ENCODE measurements around the gene ZNF337.

Gene ZNF337

DNA sequence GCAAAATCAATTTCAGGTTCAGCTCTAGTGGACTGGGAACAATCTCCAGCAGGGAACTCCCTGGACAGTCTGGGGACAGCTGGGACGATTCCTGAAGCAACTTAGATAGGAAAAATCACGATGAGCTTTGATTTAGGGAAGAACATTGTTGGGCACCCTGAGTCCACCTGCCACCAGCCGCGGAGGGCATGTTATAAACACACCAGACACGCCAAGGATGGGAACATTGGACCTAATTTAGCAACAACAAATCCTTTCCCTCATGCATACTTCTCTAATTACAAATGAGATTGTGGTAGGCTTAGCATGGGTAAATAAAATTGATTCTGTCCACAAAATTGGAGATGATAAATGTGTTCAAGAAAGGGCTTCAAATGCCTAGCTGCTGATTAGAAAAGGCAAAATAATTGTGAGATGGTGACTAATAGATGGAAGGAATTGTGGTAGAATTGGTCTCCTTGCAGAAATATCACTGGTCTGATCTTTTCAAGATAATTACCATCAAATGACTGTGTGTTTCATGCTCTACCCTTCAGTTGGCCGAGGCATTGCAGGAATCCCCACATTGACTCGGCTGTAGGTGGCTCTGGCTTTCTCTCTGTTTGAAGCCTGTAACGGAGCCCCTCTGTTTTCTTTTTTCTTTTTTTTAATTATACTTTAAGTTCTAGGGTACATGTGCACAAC, 66.7 kb downstream of the ZNF337 start:
- CTCF ChIA-PET = no interaction called here
- POLR2A ChIA-PET (ENCODE audit: low non-redundant PET) = no interaction called here
- DNase-seq (ENCODE audit: low spot score) = no peak
- no peak overlapping the region for H3K27ac ChIP-seq
- TF ChIP-seq, protein P1, sequence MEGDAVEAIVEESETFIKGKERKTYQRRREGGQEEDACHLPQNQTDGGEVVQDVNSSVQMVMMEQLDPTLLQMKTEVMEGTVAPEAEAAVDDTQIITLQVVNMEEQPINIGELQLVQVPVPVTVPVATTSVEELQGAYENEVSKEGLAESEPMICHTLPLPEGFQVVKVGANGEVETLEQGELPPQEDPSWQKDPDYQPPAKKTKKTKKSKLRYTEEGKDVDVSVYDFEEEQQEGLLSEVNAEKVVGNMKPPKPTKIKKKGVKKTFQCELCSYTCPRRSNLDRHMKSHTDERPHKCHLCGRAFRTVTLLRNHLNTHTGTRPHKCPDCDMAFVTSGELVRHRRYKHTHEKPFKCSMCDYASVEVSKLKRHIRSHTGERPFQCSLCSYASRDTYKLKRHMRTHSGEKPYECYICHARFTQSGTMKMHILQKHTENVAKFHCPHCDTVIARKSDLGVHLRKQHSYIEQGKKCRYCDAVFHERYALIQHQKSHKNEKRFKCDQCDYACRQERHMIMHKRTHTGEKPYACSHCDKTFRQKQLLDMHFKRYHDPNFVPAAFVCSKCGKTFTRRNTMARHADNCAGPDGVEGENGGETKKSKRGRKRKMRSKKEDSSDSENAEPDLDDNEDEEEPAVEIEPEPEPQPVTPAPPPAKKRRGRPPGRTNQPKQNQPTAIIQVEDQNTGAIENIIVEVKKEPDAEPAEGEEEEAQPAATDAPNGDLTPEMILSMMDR (conservative IDR thresholded peaks at IDR 0.05; ENCODE audit: low read depth) = no peak

DNA sequence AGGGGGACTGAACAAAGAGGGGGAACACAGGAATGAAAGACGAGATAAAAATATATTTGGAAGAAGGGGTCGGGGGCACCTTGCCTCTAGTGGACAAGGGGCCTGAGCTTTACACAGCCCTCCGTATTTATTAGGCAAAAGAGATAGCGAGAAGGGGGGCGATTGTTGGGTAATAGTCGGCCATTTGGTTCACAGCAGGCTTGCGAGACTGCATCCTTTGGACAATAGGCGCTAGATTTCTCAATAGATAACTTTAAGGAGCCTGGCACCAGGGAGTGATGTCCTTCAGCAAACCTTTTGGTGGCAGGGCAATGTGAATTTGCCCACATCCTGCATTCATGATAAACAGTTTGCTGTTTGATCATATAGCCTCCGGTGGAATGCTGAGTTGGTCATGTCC, 69.9 kb downstream of the ZNF337 start:
- H3K27ac ChIP-seq = no peak overlapping the region
- TF ChIP-seq, protein P1 (conservative IDR thresholded peaks at IDR 0.05; ENCODE audit: low read depth) = no peak
- POLR2A ChIA-PET (ENCODE audit: low non-redundant PET) = no interaction called here
- CTCF ChIA-PET = no interaction called here
- DNase-seq (ENCODE audit: low spot score) = no peak

DNA sequence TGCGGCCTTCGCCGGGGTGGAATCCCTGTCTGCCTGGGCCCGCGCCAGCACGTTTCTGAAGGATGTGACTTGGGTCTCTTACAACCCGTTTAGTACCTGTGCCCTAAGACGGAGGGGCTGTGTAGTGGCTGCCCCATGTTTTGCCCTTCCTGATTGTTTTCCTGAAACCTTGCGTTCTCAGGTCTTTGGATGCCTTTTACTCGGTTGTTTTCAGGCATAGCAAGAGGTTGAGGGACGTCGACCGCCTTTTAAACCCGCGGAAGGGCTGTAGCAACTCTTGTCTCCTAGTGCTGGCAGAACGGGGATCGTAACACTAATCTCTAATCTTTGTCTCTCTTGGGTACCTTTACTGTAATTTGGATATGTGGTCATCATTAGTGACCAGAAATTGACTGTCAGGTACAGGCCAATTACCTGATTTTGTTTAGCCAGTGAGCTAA, 72.1 kb downstream of the ZNF337 start:
- peak overlapping the region; percentile 99 for H3K27ac ChIP-seq
- TF ChIP-seq, protein P1 (conservative IDR thresholded peaks at IDR 0.05; ENCODE audit: low read depth) = no peak
- ChIA-PET CTCF (no interaction called here), POLR2A (ENCODE audit: low non-redundant PET) (no interaction called here)
- peak; percentile 38 for DNase-seq (ENCODE audit: low spot score)
